Bronchial epithelial cell (primary cell): ENCODE measurements around the gene TMEM170A. TPM values are rescaled to one million over a fixed set of nuclear protein-coding genes. Genes with fewer than 3 reads are reported as not detected.

Source experiments
- DNase-seq: peaks from one replicate; pipeline ENCODE4 v3.0.0-alpha.2; 2010; ENCODE audit warnings: low read depth
- FAIRE-seq: peaks from 2 replicates; lab custom pipeline; 2011; peaks lifted over from hg19 to GRCh38; lab: Jason Lieb, UNC
- H3K27me3 ChIP-seq: 2 replicates; pipeline ENCODE4 v1.5.1; 2011; ENCODE audit warnings: low read length; ENCODE audit not compliant: control insufficient read depth, insufficient read depth
- H3K36me3 ChIP-seq: 2 replicates; pipeline ENCODE4 v1.5.1; 2011; ENCODE audit warnings: low read length; ENCODE audit not compliant: control insufficient read depth, insufficient read depth
- H3K4me3 ChIP-seq: 2 replicates; pipeline ENCODE4 v1.5.1; 2011; ENCODE audit warnings: mild to moderate bottlenecking, low read depth, low read length, control low read depth
- total RNA-seq: library from RNA; depleted of rRNA; stranded (reverse); fragments of >200 nt; gene quantifications from 2 replicates; pipeline ENCODE4 v1.2.1, GENCODE V29; 2014
- TF ChIP-seq, protein P1 (sequence below): IDR thresholded peaks from 2 replicates; pipeline ENCODE4 v1.5.1; 2011; ENCODE audit warnings: mild to moderate bottlenecking, moderate library complexity, low read length, control low read depth, inconsistent platforms; ENCODE audit not compliant: insufficient read depth, severe bottlenecking

TMEM170A gene
- total RNA-seq, 1 donor from 2014 or later = 33.2 TPM

DNA sequence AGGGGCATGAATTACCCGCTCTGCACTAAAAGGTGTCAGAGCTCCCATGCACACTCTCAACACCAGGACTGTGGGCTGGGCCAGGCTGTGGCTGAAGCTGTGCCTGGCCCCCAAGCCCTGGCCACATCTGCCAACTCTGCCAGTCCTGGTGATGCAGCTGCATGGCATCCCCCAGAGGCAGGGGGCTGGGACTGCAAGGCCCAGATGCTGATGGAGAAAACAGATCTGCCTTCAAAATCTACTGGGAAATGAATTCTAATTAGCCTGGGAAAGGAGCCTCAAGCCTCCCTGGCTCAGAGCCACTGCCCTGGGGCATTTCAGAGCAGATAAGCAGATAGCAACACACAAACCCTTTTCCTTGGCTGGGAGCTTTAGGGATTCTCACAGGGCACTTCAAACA, 27.4 kb upstream of the TMEM170A start:
- Histone ChIP-seq H3K27me3 (peaks cover 14% of the 10 kb centered on the region), H3K4me3 (no peak overlapping the region), H3K36me3 (no peaks in the 10 kb centered on the region)
- DNase-seq = no peak
- TF ChIP-seq, protein P1, sequence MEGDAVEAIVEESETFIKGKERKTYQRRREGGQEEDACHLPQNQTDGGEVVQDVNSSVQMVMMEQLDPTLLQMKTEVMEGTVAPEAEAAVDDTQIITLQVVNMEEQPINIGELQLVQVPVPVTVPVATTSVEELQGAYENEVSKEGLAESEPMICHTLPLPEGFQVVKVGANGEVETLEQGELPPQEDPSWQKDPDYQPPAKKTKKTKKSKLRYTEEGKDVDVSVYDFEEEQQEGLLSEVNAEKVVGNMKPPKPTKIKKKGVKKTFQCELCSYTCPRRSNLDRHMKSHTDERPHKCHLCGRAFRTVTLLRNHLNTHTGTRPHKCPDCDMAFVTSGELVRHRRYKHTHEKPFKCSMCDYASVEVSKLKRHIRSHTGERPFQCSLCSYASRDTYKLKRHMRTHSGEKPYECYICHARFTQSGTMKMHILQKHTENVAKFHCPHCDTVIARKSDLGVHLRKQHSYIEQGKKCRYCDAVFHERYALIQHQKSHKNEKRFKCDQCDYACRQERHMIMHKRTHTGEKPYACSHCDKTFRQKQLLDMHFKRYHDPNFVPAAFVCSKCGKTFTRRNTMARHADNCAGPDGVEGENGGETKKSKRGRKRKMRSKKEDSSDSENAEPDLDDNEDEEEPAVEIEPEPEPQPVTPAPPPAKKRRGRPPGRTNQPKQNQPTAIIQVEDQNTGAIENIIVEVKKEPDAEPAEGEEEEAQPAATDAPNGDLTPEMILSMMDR = peak; percentile 26
- FAIRE-seq = no peak

DNA sequence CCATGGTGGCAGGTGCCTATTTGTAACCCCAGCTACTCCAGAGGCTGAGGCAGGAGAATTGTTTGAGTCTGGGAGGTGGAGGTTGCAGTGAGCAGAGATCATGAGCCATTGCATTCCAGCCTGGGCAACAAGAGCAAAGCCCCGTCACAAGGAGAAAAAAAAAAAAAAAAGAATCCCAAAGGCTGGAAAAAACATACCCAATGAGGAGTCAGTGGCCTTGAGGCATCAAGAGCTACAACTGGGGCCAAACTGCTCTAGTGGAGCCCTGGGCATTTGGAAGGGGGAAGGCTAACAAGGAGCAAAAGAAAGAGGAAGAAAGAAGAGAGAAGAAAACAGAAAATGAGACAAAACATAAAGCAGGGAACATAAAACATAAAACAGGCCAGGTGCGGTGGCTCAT, 23.8 kb upstream of the TMEM170A start:
- H3K27me3 ChIP-seq = peaks cover 3% of the 10 kb centered on the region
- TF ChIP-seq, protein P1 = no peak
- FAIRE-seq (no peak), DNase-seq (no peak)
- no peaks in the 10 kb centered on the region for H3K36me3 ChIP-seq
- H3K4me3 ChIP-seq = no peak overlapping the region

DNA sequence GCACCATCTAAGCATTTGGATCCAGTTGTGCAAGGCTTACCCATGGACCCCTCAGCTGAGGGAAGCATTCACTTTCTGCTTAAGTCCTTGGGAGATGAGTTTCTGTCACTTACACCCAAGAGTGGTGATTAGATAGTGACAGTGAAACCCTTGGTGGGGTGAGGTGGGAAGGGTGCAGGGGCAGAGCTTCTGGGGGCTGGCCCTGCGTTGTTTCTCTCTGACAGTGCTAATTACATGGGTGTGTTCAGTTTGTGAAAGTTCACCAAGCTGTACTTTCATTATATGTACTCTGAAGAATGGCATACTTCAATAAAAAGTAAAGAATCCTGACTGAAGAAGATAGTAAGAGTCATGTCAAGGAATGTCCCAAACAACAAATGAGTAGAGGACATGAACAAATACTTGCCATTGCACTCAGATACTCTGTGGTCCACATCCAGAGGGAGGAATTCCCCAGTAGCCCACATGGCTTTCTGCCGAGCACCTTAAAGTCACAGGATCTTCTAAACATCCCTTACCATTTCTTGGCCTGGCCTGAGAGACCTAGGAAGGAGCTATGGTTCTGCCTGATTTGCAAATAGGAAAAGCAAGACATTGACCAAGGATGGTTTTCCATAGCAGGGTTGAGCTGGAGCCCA, 22.3 kb upstream of the TMEM170A start:
- no peak overlapping the region for H3K4me3 ChIP-seq
- no peaks in the 10 kb centered on the region for H3K36me3 ChIP-seq
- DNase-seq (no peak), FAIRE-seq (no peak)
- H3K27me3 ChIP-seq = no peaks in the 10 kb centered on the region
- TF ChIP-seq, protein P1 = no peak

DNA sequence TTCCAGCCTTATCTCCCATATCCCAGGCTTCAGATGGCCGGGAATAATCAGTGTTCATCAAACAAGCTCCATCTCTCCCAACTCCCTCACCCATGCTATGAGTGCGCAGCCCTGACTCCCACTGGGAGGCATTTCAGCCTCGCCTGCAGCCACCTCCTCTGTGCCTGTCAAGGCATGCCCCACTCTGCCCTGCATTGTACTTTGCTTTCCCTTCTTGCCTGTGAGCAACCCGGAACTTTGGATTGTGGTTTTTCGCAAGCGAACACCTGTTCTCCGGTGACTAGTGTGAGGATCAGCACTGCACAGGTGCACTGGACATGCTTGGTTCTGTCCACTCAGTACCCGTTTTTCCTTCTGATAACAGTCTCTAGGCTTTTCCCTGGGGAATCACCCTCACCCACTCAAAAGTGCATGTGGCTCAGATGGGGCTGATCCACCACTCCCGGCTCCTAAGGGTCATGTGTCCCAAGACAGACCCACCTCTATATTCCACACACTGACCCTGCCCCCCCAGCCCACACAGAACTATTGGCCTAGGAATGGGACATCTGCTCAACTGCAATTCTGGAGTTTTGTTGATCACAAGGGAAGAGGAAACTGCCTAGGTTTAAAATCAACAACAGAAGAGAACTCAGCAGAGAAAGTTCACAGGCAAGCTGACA, 21.7 kb upstream of the TMEM170A start:
- H3K27me3 ChIP-seq = no peaks in the 10 kb centered on the region
- FAIRE-seq (peak; percentile 52), DNase-seq (peak; percentile 100)
- no peak overlapping the region for H3K4me3 ChIP-seq
- H3K36me3 ChIP-seq = no peaks in the 10 kb centered on the region
- TF ChIP-seq, protein P1 = no peak

DNA sequence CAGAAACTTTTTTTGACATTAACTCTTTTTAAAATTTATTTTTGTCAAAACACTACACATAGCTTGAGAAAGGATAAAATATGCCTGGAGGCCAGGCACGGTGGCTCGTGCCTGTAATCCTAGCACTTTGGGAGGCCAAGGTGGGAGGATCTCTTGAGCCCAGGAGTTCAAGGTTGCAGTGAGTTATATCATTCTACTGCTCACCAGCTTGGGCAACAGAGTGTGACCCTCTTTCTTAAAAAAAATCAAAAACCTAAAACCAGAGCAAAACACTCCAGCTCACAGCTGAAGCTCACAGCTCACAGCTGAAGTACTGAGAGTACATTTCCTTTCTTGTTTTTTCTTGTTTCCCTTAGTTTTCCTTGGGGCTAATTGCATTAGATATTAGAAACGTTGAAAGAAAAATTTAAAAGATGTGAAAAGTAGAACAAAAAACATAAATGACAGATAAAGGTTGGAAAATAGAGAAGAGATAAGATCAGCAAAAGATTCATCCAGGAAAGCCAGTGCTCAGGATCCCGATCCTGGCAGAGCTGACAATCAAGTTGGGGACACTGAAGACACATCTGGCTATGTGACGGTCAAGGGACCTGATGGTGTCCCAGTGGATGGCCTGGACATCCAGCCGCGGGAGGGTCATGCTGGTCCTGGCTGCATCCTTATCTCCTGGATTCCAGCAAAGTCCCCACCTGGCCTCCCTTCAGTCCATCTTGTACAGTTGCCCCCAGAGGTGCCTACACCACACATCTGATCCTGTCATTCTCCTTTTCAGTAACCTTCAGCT, 20.9 kb upstream of the TMEM170A start:
- TF ChIP-seq, protein P1 = no peak
- H3K4me3 ChIP-seq = no peak overlapping the region
- no peak for FAIRE-seq
- no peaks in the 10 kb centered on the region for H3K27me3 ChIP-seq
- no peaks in the 10 kb centered on the region for H3K36me3 ChIP-seq
- DNase-seq = no peak
